Prostate gland (tissue), 2 donors: Measurements from ENCODE around the gene CRY1.

Experiments used
- POLR2A ChIP-seq: fragments of 450-650 bp; IDR thresholded peaks from one replicate; pipeline ENCODE4 v1.6.1; 2016; ENCODE audit warnings: antibody characterized with exemption, mild to moderate bottlenecking
- POLR2AphosphoS5 ChIP-seq: sonication (generic); formaldehyde crosslinking; IDR thresholded peaks from one replicate; pipeline ENCODE4 v1.6.1; 2017; ENCODE audit warnings: antibody characterized with exemption
- TF ChIP-seq, protein P1 (sequence below), 4 experiments: fragments of 200-600 bp in 2 of 4; fragments of 450-650 bp in 2 of 4; sonication (generic) in 2 of 4; IDR thresholded peaks; 1 replicate in 3 of 4; 2 replicates in 1 of 4; pipeline ENCODE4 v1.5.1; 2016 to 2019; ENCODE audit warnings: antibody characterized with exemption in 4 of 4, mild to moderate bottlenecking in 2 of 4, moderate library complexity in 2 of 4

DNA sequence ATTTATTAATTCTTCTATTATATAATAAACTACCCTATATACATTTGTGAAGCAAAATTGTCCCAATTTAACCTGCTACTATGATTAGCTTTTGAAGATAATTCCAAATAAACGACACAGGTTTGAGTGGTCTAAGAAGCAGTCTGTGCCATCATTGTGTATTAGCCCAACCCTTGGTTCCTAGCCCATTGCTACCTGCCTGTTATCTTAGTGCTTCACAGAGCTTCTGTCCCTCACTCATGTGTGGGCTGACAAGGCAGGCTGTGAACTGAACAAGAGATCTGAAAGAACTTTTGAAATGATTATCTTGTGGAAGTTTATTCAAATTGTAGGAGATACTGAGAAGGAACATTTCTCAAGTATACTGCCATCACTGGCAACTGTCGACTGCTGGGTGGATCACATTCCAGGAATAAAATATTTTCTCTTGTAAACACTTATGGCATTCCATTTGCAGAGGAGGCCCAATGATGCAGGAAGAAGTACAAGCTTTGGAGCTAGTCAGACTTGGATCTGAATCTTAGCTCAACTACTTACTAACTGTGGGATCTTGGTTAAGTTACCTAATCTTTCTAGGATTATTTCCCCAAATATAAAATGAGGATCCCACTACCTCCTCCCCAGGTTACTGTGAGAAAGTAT, 98.6 kb downstream of the CRY1 start:
- TF ChIP-seq, protein P1, sequence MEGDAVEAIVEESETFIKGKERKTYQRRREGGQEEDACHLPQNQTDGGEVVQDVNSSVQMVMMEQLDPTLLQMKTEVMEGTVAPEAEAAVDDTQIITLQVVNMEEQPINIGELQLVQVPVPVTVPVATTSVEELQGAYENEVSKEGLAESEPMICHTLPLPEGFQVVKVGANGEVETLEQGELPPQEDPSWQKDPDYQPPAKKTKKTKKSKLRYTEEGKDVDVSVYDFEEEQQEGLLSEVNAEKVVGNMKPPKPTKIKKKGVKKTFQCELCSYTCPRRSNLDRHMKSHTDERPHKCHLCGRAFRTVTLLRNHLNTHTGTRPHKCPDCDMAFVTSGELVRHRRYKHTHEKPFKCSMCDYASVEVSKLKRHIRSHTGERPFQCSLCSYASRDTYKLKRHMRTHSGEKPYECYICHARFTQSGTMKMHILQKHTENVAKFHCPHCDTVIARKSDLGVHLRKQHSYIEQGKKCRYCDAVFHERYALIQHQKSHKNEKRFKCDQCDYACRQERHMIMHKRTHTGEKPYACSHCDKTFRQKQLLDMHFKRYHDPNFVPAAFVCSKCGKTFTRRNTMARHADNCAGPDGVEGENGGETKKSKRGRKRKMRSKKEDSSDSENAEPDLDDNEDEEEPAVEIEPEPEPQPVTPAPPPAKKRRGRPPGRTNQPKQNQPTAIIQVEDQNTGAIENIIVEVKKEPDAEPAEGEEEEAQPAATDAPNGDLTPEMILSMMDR (IDR thresholded peaks at IDR 0.05) = no peak
- no peak for TF ChIP-seq POLR2A
- TF ChIP-seq POLR2AphosphoS5 = no peak
